Kidney glomerular epithelial cell (primary cell): ENCODE data around the gene IYD.
"Not testable (repeated sequence)": the region's sequence is repeated elsewhere in the genome, so short reads cannot be mapped to it uniquely, and the experiment has no call there.

Source experiments
- DNase-seq: peaks from one replicate; lab custom pipeline; 2025; lab: John Stamatoyannopoulos, UW

Gene IYD

GRCh38 chr6:150430815-150431214, 62.0 kb downstream of the IYD start:
- no peak for DNase-seq

GRCh38 chr6:150435360-150435759, 66.5 kb downstream of the IYD start:
- no peak for DNase-seq

GRCh38 chr6:150435832-150436231, 67.0 kb downstream of the IYD start:
- no peak for DNase-seq

- DNase-seq = no peak
Observed at GRCh38 chr6:150439373-150439772, 70.6 kb downstream of the IYD start.

- no peak for DNase-seq
Observed at GRCh38 chr6:150443621-150444020, 74.8 kb downstream of the IYD start.

GRCh38 chr6:150444308-150444707, 75.5 kb downstream of the IYD start:
- no peak for DNase-seq

GRCh38 chr6:150445486-150445885, 76.7 kb downstream of the IYD start:
- DNase-seq = no peak

- no peak for DNase-seq
Observed at GRCh38 chr6:150448221-150448620, 79.4 kb downstream of the IYD start.

GRCh38 chr6:150449055-150449454, 80.2 kb downstream of the IYD start:
- not testable (repeated sequence) for DNase-seq

GRCh38 chr6:150450918-150451317, 82.1 kb downstream of the IYD start:
- no peak for DNase-seq

- no peak for DNase-seq
Observed at GRCh38 chr6:150451807-150452427, 83.1 kb downstream of the IYD start.

- DNase-seq = no peak
Observed at GRCh38 chr6:150452428-150453243, 83.8 kb downstream of the IYD start.

GRCh38 chr6:150453357-150453756, 84.5 kb downstream of the IYD start:
- DNase-seq = no peak
